ENCODE data around the gene P3R3URF.
A peak's percentile ranks its signal among the peaks of the same experiment; 100 is the strongest.

Gene P3R3URF

GRCh38 chr1:46204406-46204742 lies 28.1 kb upstream of the P3R3URF start:
- TF ChIP-seq, protein P1, sequence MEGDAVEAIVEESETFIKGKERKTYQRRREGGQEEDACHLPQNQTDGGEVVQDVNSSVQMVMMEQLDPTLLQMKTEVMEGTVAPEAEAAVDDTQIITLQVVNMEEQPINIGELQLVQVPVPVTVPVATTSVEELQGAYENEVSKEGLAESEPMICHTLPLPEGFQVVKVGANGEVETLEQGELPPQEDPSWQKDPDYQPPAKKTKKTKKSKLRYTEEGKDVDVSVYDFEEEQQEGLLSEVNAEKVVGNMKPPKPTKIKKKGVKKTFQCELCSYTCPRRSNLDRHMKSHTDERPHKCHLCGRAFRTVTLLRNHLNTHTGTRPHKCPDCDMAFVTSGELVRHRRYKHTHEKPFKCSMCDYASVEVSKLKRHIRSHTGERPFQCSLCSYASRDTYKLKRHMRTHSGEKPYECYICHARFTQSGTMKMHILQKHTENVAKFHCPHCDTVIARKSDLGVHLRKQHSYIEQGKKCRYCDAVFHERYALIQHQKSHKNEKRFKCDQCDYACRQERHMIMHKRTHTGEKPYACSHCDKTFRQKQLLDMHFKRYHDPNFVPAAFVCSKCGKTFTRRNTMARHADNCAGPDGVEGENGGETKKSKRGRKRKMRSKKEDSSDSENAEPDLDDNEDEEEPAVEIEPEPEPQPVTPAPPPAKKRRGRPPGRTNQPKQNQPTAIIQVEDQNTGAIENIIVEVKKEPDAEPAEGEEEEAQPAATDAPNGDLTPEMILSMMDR (IDR thresholded peaks at IDR 0.05; ENCODE audit: low read depth, low read length): no peak
- no peak overlapping the region for H3K4me3 ChIP-seq (ENCODE audit: low read depth, low read length)

DNA sequence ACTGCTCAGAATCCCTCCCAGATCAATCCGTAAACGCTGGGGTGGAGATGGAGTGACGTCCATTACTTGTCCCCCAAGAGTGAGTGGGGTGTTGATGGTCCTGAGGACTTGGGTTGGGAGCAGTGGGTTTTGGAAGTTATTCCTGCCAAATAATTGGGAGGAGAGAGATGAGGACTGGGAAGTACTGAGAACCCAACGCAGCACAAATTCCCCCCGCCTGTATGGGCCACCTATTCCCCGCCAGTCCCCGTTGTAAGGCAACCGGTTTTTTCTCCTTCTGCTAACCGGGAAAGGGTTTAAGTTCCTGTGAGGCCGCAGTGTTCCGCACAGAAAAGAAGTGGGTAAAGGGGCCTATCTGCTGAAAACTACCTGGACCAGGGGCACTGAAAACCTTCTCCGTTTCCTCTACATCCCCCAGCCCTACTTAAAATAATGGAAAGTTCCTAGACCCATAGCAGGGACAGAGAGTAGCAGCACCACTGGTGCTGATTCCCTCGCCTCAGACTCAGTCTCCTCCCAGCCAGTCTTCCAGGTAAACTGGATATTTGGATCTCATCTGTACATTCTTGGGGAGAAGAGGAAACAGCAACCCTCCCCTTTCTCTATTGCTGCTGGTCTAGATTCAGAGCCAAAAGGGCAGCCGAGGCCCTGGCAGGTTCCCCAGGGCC lies 27.6 kb upstream of the P3R3URF start:
- TF ChIP-seq, protein P1 (IDR thresholded peaks at IDR 0.05; ENCODE audit: low read depth, low read length): no peak
- peak overlapping the region; percentile 82 for H3K4me3 ChIP-seq (ENCODE audit: low read depth, low read length)

DNA sequence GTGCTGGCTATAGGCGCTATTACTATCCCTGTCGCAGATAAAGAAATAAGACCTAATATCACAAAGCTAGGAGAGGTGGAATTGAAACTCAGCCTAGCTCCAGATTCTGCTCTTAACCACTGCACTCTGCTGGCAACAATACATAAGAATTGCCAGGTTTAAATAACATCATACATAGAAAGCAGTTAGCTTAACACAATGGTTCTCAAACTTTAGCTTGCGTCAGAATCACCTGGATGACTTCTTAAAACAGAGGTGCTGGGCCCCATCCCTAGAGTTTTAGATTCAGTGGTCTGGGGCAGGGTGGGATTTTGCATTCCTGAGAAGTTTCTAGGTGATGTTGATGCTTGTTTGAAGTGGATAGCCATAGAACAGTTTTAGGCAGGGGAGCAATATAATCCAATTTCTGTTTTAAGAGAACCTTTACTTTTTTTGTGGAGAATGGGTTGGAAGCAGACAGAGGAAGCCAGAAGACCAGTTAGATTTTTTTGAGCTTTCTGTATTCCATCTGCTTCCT lies 23.0 kb upstream of the P3R3URF start:
- H3K4me3 ChIP-seq (ENCODE audit: low read depth, low read length): no peak overlapping the region; the same call in 1 of the 2 replicates
- TF ChIP-seq, protein P1 (IDR thresholded peaks at IDR 0.05; ENCODE audit: low read depth, low read length): no peak

GRCh38 chr1:46197964-46198811 lies 21.9 kb upstream of the P3R3URF start, which contains the start of gene POMGNT1:
TSS of gene POMGNT1 (minus strand) at chr1:46198434. CDS start at chr1:46197821, 613 bp downstream.
- peak within 1 kb of the TSS; percentile 88 for H3K4me3 ChIP-seq (ENCODE audit: low read depth, low read length)
- TF ChIP-seq, protein P1 (IDR thresholded peaks at IDR 0.05; ENCODE audit: low read depth, low read length): no peak

DNA sequence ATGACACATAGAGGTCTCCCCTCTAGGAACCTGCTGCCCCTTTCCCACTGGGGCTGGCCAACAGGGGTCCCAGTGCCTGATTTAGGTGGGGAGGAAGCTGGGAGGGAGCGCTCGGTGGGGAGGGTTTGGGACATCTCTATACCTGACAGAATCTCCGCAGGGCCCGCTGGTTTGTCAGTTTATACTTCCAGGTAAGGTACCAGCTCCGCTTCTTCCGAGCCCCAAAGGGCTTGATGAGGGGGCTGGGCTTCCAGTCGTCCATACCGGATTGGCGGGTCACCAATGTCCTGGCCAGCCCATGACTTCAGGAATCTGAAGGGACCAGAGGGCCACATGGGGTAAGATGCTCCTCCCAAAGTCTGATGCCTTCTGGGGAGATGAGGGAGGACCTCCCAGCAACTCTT lies 21.3 kb upstream of the P3R3URF start:
- TF ChIP-seq, protein P1 (IDR thresholded peaks at IDR 0.05; ENCODE audit: low read depth, low read length): no peak

GRCh38 chr1:46196609-46197008 lies 20.3 kb upstream of the P3R3URF start:
- no peak overlapping the region for H3K4me3 ChIP-seq (ENCODE audit: low read depth, low read length)
- TF ChIP-seq, protein P1 (IDR thresholded peaks at IDR 0.05; ENCODE audit: low read depth, low read length): no peak

More for the DNA sequence above, 21.3 kb upstream of the P3R3URF start:
- H3K4me3 ChIP-seq (ENCODE audit: low read depth, low read length): peak overlapping the region; percentile 88

All from WI38 (cell line).